Lung (tissue), 12 donors: Measurements from ENCODE around the gene IFNL3. TPM values are rescaled to one million over a fixed set of nuclear protein-coding genes. Genes with fewer than 3 reads are reported as not detected.

Experiments
- ATAC-seq: fragments of 200-7000 bp; cut with Tn5 transposase; one replicate; pipeline ENCODE4 v1.9.1; 2020; ENCODE audit warnings: moderate number of reproducible peaks; ENCODE audit not compliant: insufficient read depth, low FRiP score
- DNase-seq, 3 donors: peaks; one replicate each; pipeline ENCODE4 v3.0.0-alpha.2; 2013 to 2017
- H3K27ac ChIP-seq, 2 donors: one replicate each; pipeline ENCODE4 v1.5.1; 2013; ENCODE audit warnings: mild to moderate bottlenecking in 2 of 2, moderate library complexity in 2 of 2, control low read depth in 1 of 2, inconsistent platforms in 1 of 2, low read depth in 1 of 2, low read length in 1 of 2
- H3K27me3 ChIP-seq, 3 donors: one replicate each; pipeline ENCODE4 v1.5.1; 2013; ENCODE audit warnings: low read length in 2 of 3; ENCODE audit not compliant: control insufficient read depth in 3 of 3, insufficient read depth in 3 of 3
- H3K36me3 ChIP-seq, 4 donors: one replicate each; pipeline ENCODE4 v1.5.1; 2013; ENCODE audit warnings: low read length in 4 of 4, mild to moderate bottlenecking in 1 of 4, moderate library complexity in 1 of 4; ENCODE audit not compliant: control insufficient read depth in 4 of 4, insufficient read depth in 4 of 4
- H3K4me1 ChIP-seq, 5 donors: one replicate each; pipeline ENCODE4 v1.5.1; 2013; ENCODE audit warnings: low read length in 5 of 5, mild to moderate bottlenecking in 2 of 5, moderate library complexity in 1 of 5; ENCODE audit not compliant: control insufficient read depth in 5 of 5, insufficient read depth in 5 of 5
- H3K4me3 ChIP-seq: one replicate; pipeline ENCODE4 v1.5.1; 2013; ENCODE audit warnings: mild to moderate bottlenecking, control low read depth, moderate library complexity
- H3K9ac ChIP-seq, 2 donors: one replicate each; pipeline ENCODE4 v1.5.1; 2013; ENCODE audit warnings: low read length in 2 of 2, control low read depth in 1 of 2; ENCODE audit not compliant: insufficient read depth in 1 of 2
- H3K9me3 ChIP-seq, 4 donors: one replicate each; pipeline ENCODE4 v1.5.1; 2013; ENCODE audit warnings: low read length in 3 of 4, mild to moderate bottlenecking in 1 of 4, moderate library complexity in 1 of 4; ENCODE audit not compliant: control insufficient read depth in 4 of 4, insufficient read depth in 3 of 4
- CTCF ChIP-seq: IDR thresholded peaks from 2 replicates; pipeline ENCODE4 v1.5.1; 2012; ENCODE audit warnings: mild to moderate bottlenecking; ENCODE audit errors: control extremely low read depth, extremely low read depth
- WGBS, 2 donors: extraction: QIAGEN DNeasy Blood & Tissue Kit; methylation state at CpG; one replicate each; pipeline ENCODE4 v1.1.7; 2013; 5-methylcytosine and 5-hydroxymethylcytosine counted together
- polyA plus RNA-seq, 2 donors: library from polyadenylated mRNA; stranded (reverse); fragments of 200-250 nt; gene quantifications; one replicate each; pipeline ENCODE4 v1.2.1, GENCODE V29; 2013
- total RNA-seq, 2 donors: library from RNA; depleted of rRNA in 1 of 2; stranded (reverse); fragments of >200 nt in 1 of 2; gene quantifications; one replicate each; pipeline ENCODE4 v1.2.1, GENCODE V29; 2014 to 2021
- donor health status: control.
- donor health status: control.
- donor health status: Bipolar disorder and iron deficiency.
- donor health status: healthy.
- donor health status: DM: yes; HTN: yes; CAD: no.

Gene IFNL3
- total and polyA plus RNA-seq, 4 donors: not detected

GRCh38 chr19:39240421-39240820, 4.4 kb downstream of the IFNL3 start:
- peaks cover 0 to 1% (median 0%) of the 10 kb centered on the region in 5 donors for H3K4me1 ChIP-seq
- ATAC-seq: no peak
- DNase-seq: no peak
- H3K27me3 ChIP-seq: peaks cover 0 to 2% (median 0%) of the 10 kb centered on the region in 3 donors
- peaks cover 0 to 2% (median 0%) of the 10 kb centered on the region in 4 donors for H3K9me3 ChIP-seq
- TF ChIP-seq CTCF: no peak
- no peaks in the 10 kb centered on the region for H3K36me3 ChIP-seq
- no peak overlapping the region for H3K9ac ChIP-seq
- 84% methylated on average over 7 of the region's 7 CpGs for WGBS, 2 donors
- H3K4me3 ChIP-seq: no peak overlapping the region
- no peak overlapping the region for H3K27ac ChIP-seq

GRCh38 chr19:39238944-39239343, 5.9 kb downstream of the IFNL3 start:
- Histone ChIP-seq H3K36me3 (no peaks in the 10 kb centered on the region), H3K4me1 (peaks cover 0 to 1% (median 0%) of the 10 kb centered on the region in 5 donors), H3K9ac (no peak overlapping the region), H3K27me3 (peaks cover 0 to 5% (median 0%) of the 10 kb centered on the region in 3 donors), H3K9me3 (peaks cover 0 to 2% (median 0%) of the 10 kb centered on the region in 4 donors), H3K4me3 (no peak overlapping the region), H3K27ac (no peak overlapping the region)
- WGBS, 2 donors: 88 to 95% methylated on average over 6 of the region's 6 CpGs
- no peak for DNase-seq
- no peak for ATAC-seq
- TF ChIP-seq CTCF: no peak

- Histone ChIP-seq H3K27ac (no peak overlapping the region), H3K9me3 (peaks cover 0 to 2% (median 0%) of the 10 kb centered on the region in 4 donors), H3K4me3 (no peak overlapping the region), H3K27me3 (peaks cover 0 to 5% (median 0%) of the 10 kb centered on the region in 3 donors), H3K4me1 (peaks cover 0 to 1% (median 0%) of the 10 kb centered on the region in 5 donors), H3K36me3 (no peaks in the 10 kb centered on the region), H3K9ac (no peak overlapping the region)
- ATAC-seq (no peak), DNase-seq (no peak)
- TF ChIP-seq CTCF: no peak
- WGBS, 2 donors: 87% methylated on average over 6 of the region's 6 CpGs
These were observed 6.6 kb downstream of the IFNL3 start for GRCh38 chr19:39238209-39238608.
